PFSK-1 (cell line): ENCODE data around the gene SEPSECS.

Experiments used
- POLR2AphosphoS5 ChIP-seq: IDR thresholded peaks from 2 replicates; pipeline ENCODE4 v1.6.1; 2012; ENCODE audit warnings: low read depth, mild to moderate bottlenecking, control low read depth, low read length, moderate library complexity
- SIN3A ChIP-seq: IDR thresholded peaks from 2 replicates; pipeline ENCODE4 v1.6.1; 2012; ENCODE audit warnings: mild to moderate bottlenecking, low read length, moderate library complexity, borderline replicate concordance; ENCODE audit not compliant: insufficient read depth
- TAF1 ChIP-seq: IDR thresholded peaks from 2 replicates; pipeline ENCODE4 v1.6.1; 2012; ENCODE audit warnings: low read length, control low read depth, borderline replicate concordance; ENCODE audit not compliant: insufficient read depth
- TF ChIP-seq, protein P1 (sequence below), 2 experiments: IDR thresholded peaks; 2 replicates each; pipeline versions ENCODE4 v1.6.1 to v1.8.0; 2011 to 2012; ENCODE audit warnings: low read depth in 2 of 2, low read length in 2 of 2, control low read depth in 1 of 2, inconsistent platforms in 1 of 2, mild to moderate bottlenecking in 1 of 2, moderate library complexity in 1 of 2; ENCODE audit not compliant: insufficient read depth in 1 of 2

DNA sequence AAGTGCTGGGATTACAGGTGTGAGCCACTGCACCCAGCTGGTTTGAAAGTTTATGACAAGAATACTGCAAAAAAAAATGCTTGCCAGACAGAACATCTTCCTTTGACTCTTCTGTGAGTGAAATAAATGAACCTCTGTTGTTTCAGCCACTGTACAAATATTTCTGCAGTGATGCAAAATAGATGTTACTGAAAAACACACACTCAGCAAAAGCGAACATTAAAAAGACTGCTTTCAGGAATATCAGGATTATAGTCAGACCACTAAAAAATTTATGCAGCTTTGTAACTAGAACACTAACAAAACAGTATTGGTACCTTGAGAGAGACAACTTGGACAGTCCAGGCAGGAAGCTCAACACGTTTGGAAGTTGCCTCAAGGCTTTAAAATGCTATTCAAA, 16.9 kb upstream of the SEPSECS start:
- no peak for TF ChIP-seq POLR2AphosphoS5
- TF ChIP-seq TAF1, result no peak
- TF ChIP-seq, protein P1, sequence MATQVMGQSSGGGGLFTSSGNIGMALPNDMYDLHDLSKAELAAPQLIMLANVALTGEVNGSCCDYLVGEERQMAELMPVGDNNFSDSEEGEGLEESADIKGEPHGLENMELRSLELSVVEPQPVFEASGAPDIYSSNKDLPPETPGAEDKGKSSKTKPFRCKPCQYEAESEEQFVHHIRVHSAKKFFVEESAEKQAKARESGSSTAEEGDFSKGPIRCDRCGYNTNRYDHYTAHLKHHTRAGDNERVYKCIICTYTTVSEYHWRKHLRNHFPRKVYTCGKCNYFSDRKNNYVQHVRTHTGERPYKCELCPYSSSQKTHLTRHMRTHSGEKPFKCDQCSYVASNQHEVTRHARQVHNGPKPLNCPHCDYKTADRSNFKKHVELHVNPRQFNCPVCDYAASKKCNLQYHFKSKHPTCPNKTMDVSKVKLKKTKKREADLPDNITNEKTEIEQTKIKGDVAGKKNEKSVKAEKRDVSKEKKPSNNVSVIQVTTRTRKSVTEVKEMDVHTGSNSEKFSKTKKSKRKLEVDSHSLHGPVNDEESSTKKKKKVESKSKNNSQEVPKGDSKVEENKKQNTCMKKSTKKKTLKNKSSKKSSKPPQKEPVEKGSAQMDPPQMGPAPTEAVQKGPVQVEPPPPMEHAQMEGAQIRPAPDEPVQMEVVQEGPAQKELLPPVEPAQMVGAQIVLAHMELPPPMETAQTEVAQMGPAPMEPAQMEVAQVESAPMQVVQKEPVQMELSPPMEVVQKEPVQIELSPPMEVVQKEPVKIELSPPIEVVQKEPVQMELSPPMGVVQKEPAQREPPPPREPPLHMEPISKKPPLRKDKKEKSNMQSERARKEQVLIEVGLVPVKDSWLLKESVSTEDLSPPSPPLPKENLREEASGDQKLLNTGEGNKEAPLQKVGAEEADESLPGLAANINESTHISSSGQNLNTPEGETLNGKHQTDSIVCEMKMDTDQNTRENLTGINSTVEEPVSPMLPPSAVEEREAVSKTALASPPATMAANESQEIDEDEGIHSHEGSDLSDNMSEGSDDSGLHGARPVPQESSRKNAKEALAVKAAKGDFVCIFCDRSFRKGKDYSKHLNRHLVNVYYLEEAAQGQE (IDR thresholded peaks at IDR 0.05; ENCODE audit: insufficient read depth in 1 of 2, low read depth in 2 of 2, low read length in 2 of 2), result no peak
- no peak for TF ChIP-seq SIN3A
